Caki2 (cell line): ENCODE measurements around the gene NEURL1B. TPM values are rescaled to one million over a fixed set of nuclear protein-coding genes. Genes with fewer than 3 reads are reported as not detected.

Experiments used
- DNase-seq: peaks from one replicate; pipeline ENCODE4 v3.0.0-alpha.2; 2015; ENCODE audit warnings: low read depth
- in situ Hi-C: cut with HindIII; loops from 2 replicates; pipeline ENCODE4 v1.10.0; 2016; ENCODE audit warnings: low sequenced_read_pairs, low pct_unique_long_range_greater_than_20kb, mixed read lengths
- total RNA-seq: library from RNA; depleted of rRNA; stranded (reverse); fragments of >200 nt; shearing (Covaris generic); gene quantifications from 2 replicates; pipeline ENCODE4 v1.2.3, GENCODE V29; 2014; ENCODE audit warnings: low replicate concordance

NEURL1B gene
- total RNA-seq, 1 experiment from 2014 or later = 9.7 TPM

- DNase-seq = no peak
These were observed 74.3 kb downstream of the NEURL1B start for GRCh38 chr5:172715421-172715780.

GRCh38 chr5:172715931-172716682, 75.0 kb downstream of the NEURL1B start:
- in situ Hi-C loops = no loop called here
- no peak for DNase-seq

More at GRCh38 chr5:172715421-172715780, 74.3 kb downstream of the NEURL1B start:
- in situ Hi-C loops = no loop called here

- in situ Hi-C loops = no loop called here
- peak; percentile 67 for DNase-seq
These were observed 75.8 kb downstream of the NEURL1B start for GRCh38 chr5:172716796-172717313.

- DNase-seq = no peak
- in situ Hi-C loops = no loop called here
These were observed 76.6 kb downstream of the NEURL1B start for GRCh38 chr5:172717481-172718195.

GRCh38 chr5:172718527-172719114, 77.6 kb downstream of the NEURL1B start:
- DNase-seq = no peak
- in situ Hi-C loops = no loop called here

- in situ Hi-C loops = no loop called here
- DNase-seq = no peak
These were observed 78.1 kb downstream of the NEURL1B start for GRCh38 chr5:172719211-172719610.

- in situ Hi-C loops = no loop called here
- DNase-seq = no peak
These were observed 79.6 kb downstream of the NEURL1B start for GRCh38 chr5:172720655-172721054.

- in situ Hi-C loops = no loop called here
- no peak for DNase-seq
These were observed 80.6 kb downstream of the NEURL1B start for GRCh38 chr5:172721455-172722326.

GRCh38 chr5:172722327-172722815, 81.3 kb downstream of the NEURL1B start:
- in situ Hi-C loops = no loop called here
- DNase-seq = no peak

- no peak for DNase-seq
- in situ Hi-C loops = no loop called here
These were observed 82.4 kb downstream of the NEURL1B start for GRCh38 chr5:172723508-172723907.

GRCh38 chr5:172724242-172725183, 83.5 kb downstream of the NEURL1B start:
- in situ Hi-C loops = no loop called here
- no peak for DNase-seq

GRCh38 chr5:172725273-172725672, 84.2 kb downstream of the NEURL1B start:
- in situ Hi-C loops = no loop called here
- no peak for DNase-seq

GRCh38 chr5:172725785-172726184, 84.7 kb downstream of the NEURL1B start:
- in situ Hi-C loops = no loop called here
- DNase-seq = no peak

- in situ Hi-C loops = no loop called here
- DNase-seq = no peak
These were observed 85.9 kb downstream of the NEURL1B start for GRCh38 chr5:172726966-172727365.

GRCh38 chr5:172727551-172727950, 86.5 kb downstream of the NEURL1B start:
- no peak for DNase-seq
- in situ Hi-C loops = no loop called here

GRCh38 chr5:172728481-172729241, 87.6 kb downstream of the NEURL1B start:
- DNase-seq = no peak
- in situ Hi-C loops = no loop called here
